ENCODE data around the gene TRIAP1.

DNA sequence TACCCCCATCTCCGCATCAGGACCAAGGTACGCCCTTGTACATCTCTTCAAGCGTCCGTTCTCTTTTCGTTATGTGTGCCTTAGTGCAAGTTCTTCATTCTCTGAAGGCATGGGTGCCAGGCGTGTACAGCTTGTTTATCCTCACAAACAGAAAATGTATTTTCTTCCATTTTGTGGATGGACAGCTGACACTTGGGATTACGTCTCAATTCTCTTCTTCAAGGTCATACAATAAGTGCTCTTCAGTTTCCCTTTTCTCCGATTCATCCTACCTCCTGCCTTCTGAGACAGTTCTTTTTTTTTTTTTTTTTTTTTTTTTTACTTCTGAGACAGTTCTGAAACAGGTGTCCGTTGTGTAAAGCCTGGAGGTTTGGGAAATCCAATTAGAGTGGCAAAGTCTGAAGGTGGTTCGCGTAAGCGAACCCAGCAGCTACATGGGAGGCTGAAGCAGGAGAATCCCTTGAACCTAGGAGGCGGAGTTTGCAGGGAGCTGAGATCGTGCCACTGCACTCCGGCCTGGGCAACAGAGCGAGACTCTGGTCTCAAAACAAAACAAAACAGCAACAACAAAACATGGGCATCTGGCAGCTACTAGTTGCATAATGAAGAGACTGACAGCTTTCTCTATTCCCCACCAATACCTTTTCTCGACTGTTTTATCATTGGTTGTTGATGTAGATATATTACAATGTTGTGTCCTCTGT lies 7.5 kb downstream of the TRIAP1 start:
- TF ChIP-seq, protein P1, sequence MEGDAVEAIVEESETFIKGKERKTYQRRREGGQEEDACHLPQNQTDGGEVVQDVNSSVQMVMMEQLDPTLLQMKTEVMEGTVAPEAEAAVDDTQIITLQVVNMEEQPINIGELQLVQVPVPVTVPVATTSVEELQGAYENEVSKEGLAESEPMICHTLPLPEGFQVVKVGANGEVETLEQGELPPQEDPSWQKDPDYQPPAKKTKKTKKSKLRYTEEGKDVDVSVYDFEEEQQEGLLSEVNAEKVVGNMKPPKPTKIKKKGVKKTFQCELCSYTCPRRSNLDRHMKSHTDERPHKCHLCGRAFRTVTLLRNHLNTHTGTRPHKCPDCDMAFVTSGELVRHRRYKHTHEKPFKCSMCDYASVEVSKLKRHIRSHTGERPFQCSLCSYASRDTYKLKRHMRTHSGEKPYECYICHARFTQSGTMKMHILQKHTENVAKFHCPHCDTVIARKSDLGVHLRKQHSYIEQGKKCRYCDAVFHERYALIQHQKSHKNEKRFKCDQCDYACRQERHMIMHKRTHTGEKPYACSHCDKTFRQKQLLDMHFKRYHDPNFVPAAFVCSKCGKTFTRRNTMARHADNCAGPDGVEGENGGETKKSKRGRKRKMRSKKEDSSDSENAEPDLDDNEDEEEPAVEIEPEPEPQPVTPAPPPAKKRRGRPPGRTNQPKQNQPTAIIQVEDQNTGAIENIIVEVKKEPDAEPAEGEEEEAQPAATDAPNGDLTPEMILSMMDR (IDR thresholded peaks at IDR 0.05 in 4 of 5, conservative IDR thresholded peaks at IDR 0.05 in 1 of 5), result no peak
- TF ChIP-seq POLR2A (IDR thresholded peaks at IDR 0.05), result no peak
